GM23338 (cell line): ENCODE results near the gene ABO. TPM values are rescaled to one million over a fixed set of nuclear protein-coding genes. Genes with fewer than 3 reads are reported as not detected.
"Not testable (repeated sequence)": the region's sequence is repeated elsewhere in the genome, so short reads cannot be mapped to it uniquely, and the experiment has no call there.

Source experiments
- ATAC-seq: fragments of 200-7000 bp; cut with Tn5 transposase; 3 replicates; pipeline ENCODE4 v1.9.1; 2020
- DNase-seq: peaks from one replicate; pipeline ENCODE4 v3.0.0-alpha.2; 2015; ENCODE audit warnings: low spot score
- H2AFZ ChIP-seq: fragments of 200-600 bp; sonication (generic); 2 replicates; pipeline ENCODE4 v1.8.0; 2016; ENCODE audit warnings: antibody characterized with exemption, mild to moderate bottlenecking, moderate library complexity
- H3F3A ChIP-seq: fragments of 200-600 bp; sonication (generic); replicated peaks from 2 replicates; pipeline ENCODE4 v1.8.0; 2017; ENCODE audit warnings: antibody characterized with exemption, mixed run types, low read depth
- H3K27ac ChIP-seq: fragments of 200-600 bp; sonication (generic); 2 replicates; pipeline ENCODE4 v1.6.1; 2016; ENCODE audit warnings: low read depth
- H3K27me3 ChIP-seq: fragments of 200-600 bp; sonication (generic); 2 replicates; pipeline ENCODE4 v1.8.0; 2016; ENCODE audit warnings: mild to moderate bottlenecking, mixed run types, moderate library complexity; ENCODE audit not compliant: insufficient read depth
- H3K36me3 ChIP-seq: fragments of 200-600 bp; sonication (generic); 2 replicates; pipeline ENCODE4 v1.8.0; 2016; ENCODE audit warnings: mild to moderate bottlenecking; ENCODE audit not compliant: insufficient read depth
- H3K4me1 ChIP-seq: fragments of 200-600 bp; sonication (generic); 2 replicates; pipeline ENCODE4 v1.8.0; 2016; ENCODE audit warnings: mild to moderate bottlenecking, moderate library complexity; ENCODE audit not compliant: insufficient read depth
- H3K4me2 ChIP-seq: fragments of 200-600 bp; sonication (generic); 2 replicates; pipeline ENCODE4 v1.7.1; 2017; ENCODE audit warnings: mixed run types
- H3K4me3 ChIP-seq: fragments of 200-600 bp; sonication (generic); 2 replicates; pipeline ENCODE4 v1.6.1; 2016; ENCODE audit warnings: mixed run types
- H3K79me2 ChIP-seq: fragments of 200-600 bp; sonication (generic); replicated peaks from 2 replicates; pipeline ENCODE4 v1.8.0; 2017; ENCODE audit warnings: mild to moderate bottlenecking; ENCODE audit not compliant: insufficient read depth
- H3K9me2 ChIP-seq: fragments of 200-600 bp; sonication (generic); 2 replicates; pipeline ENCODE4 v1.8.0; 2017; ENCODE audit not compliant: insufficient read depth
- H4K20me1 ChIP-seq: fragments of 200-600 bp; sonication (generic); replicated peaks from 2 replicates; pipeline ENCODE4 v1.8.0; 2017; ENCODE audit warnings: mild to moderate bottlenecking; ENCODE audit not compliant: insufficient read depth
- H3K27ac Mint-ChIP-seq: 2 replicates; pipeline ENCODE4 v1.8.0; 2020; ENCODE audit warnings: inconsistent platforms, mild to moderate bottlenecking, moderate library complexity, mixed read lengths
- H3K27me3 Mint-ChIP-seq: 3 replicates; pipeline ENCODE4 v1.8.0; 2022; ENCODE audit warnings: low read depth, mild to moderate bottlenecking, moderate library complexity, mixed read lengths, inconsistent platforms; ENCODE audit not compliant: insufficient read depth, poor library complexity
- H3K36me3 Mint-ChIP-seq: 3 replicates; pipeline ENCODE4 v1.8.0; 2021; ENCODE audit warnings: low read depth, mild to moderate bottlenecking, inconsistent platforms, moderate library complexity, mixed read lengths
- H3K4me1 Mint-ChIP-seq: 3 replicates; pipeline ENCODE4 v1.8.0; 2020; ENCODE audit warnings: mild to moderate bottlenecking, inconsistent platforms, mixed read lengths
- H3K4me3 Mint-ChIP-seq: 3 replicates; pipeline ENCODE4 v1.8.0; 2021; ENCODE audit warnings: moderate library complexity, mild to moderate bottlenecking, inconsistent platforms, mixed read lengths
- H3K9me3 Mint-ChIP-seq: 3 replicates; pipeline ENCODE4 v1.8.0; 2020; ENCODE audit warnings: moderate library complexity, mild to moderate bottlenecking, inconsistent platforms, mixed read lengths
- CREB1 ChIP-seq: fragments of 250-450 bp; sonication (Bioruptor Pico); IDR thresholded peaks from 2 replicates; pipeline ENCODE4 v1.5.0; 2020; ENCODE audit warnings: low read depth, mild to moderate bottlenecking, moderate library complexity
- EZH2 ChIP-seq: fragments of 200-600 bp; sonication (generic); IDR thresholded peaks from one replicate; pipeline ENCODE4 v1.8.0; 2017; ENCODE audit warnings: antibody characterized with exemption, mild to moderate bottlenecking, low read depth; ENCODE audit not compliant: unreplicated experiment
- EZH2phosphoT487 ChIP-seq: fragments of 200-600 bp; sonication (generic); IDR thresholded peaks from one replicate; pipeline ENCODE4 v1.8.1; 2018; ENCODE audit warnings: antibody characterized with exemption; ENCODE audit not compliant: unreplicated experiment
- JUNB ChIP-seq: IDR thresholded peaks from one replicate; pipeline ENCODE4 v1.6.1; 2016; ENCODE audit warnings: antibody characterized with exemption; ENCODE audit not compliant: unreplicated experiment
- NANOG ChIP-seq: IDR thresholded peaks from 2 replicates; pipeline ENCODE4 v1.6.1; 2016; ENCODE audit warnings: antibody characterized with exemption, borderline replicate concordance
- POLR2AphosphoS5 ChIP-seq: IDR thresholded peaks from 2 replicates; pipeline ENCODE4 v1.6.1; 2016; ENCODE audit warnings: antibody characterized with exemption, low read depth
- STAT1 ChIP-seq: IDR thresholded peaks from one replicate; pipeline ENCODE4 v1.6.1; 2016; ENCODE audit warnings: antibody characterized with exemption; ENCODE audit not compliant: unreplicated experiment
- ZNF114 ChIP-seq: fragments of 250-450 bp; sonication (Bioruptor Pico); IDR thresholded peaks from 2 replicates; pipeline ENCODE4 v1.5.0; 2020; ENCODE audit warnings: mild to moderate bottlenecking, moderate library complexity
- ZNF331 ChIP-seq: fragments of 250-450 bp; sonication (Bioruptor Pico); IDR thresholded peaks from 2 replicates; pipeline ENCODE4 v1.5.0; 2020; ENCODE audit warnings: low read depth, mild to moderate bottlenecking, moderate library complexity
- polyA plus RNA-seq: library from polyadenylated mRNA; unstranded; fragments of >200 nt; fragmentation: Nextera tagmentation; extraction: Ambion mirVana; gene quantifications from 2 replicates; pipeline ENCODE4 v1.2.1, GENCODE V29; 2016
- total RNA-seq: library from RNA; depleted of rRNA; stranded (reverse); fragments of >200 nt; shearing (Covaris generic); gene quantifications from 2 replicates; pipeline ENCODE4 v1.2.3, GENCODE V29; 2014
- TF ChIP-seq, protein P1 (sequence below): fragments of 250-450 bp; sonication (Bioruptor Pico); IDR thresholded peaks from 2 replicates; pipeline ENCODE4 v1.5.0; 2020; ENCODE audit warnings: mild to moderate bottlenecking, moderate library complexity

The ABO gene
- total and polyA plus RNA-seq, 2 experiments from 2014 or later, result 0.28 to 0.34 TPM

- H3K4me2 ChIP-seq, DNase-seq, H3K4me3 Mint-ChIP-seq, H3K4me3 ChIP-seq, H2AFZ ChIP-seq, H3F3A ChIP-seq, H3K27me3 ChIP-seq, H3K9me3 Mint-ChIP-seq, H3K27ac ChIP-seq, H3K27ac Mint-ChIP-seq, H3K79me2 ChIP-seq, H3K36me3 Mint-ChIP-seq, H3K4me1 ChIP-seq, ATAC-seq, H3K36me3 ChIP-seq, H3K4me1 Mint-ChIP-seq, H3K9me2 ChIP-seq, H4K20me1 ChIP-seq: not testable (repeated sequence)
- peaks cover 26% of the 10 kb centered on the region for H3K27me3 Mint-ChIP-seq
These were observed 43.0 kb downstream of the ABO start for GRCh38 chr9:133231934-133232568.

GRCh38 chr9:133230514-133230913 is 44.5 kb downstream of the ABO start:
- not testable (repeated sequence) for H3K4me1 Mint-ChIP-seq, H3K4me3 Mint-ChIP-seq, H3K36me3 ChIP-seq, H3K36me3 Mint-ChIP-seq, H3K4me2 ChIP-seq, H3K27me3 ChIP-seq, H4K20me1 ChIP-seq, H3K27ac Mint-ChIP-seq, H3K4me3 ChIP-seq, H3K9me2 ChIP-seq, H3K79me2 ChIP-seq, H3K4me1 ChIP-seq, H3K27ac ChIP-seq, ATAC-seq, H2AFZ ChIP-seq, H3K9me3 Mint-ChIP-seq, DNase-seq, H3F3A ChIP-seq
- peaks cover 14% of the 10 kb centered on the region for H3K27me3 Mint-ChIP-seq

DNA sequence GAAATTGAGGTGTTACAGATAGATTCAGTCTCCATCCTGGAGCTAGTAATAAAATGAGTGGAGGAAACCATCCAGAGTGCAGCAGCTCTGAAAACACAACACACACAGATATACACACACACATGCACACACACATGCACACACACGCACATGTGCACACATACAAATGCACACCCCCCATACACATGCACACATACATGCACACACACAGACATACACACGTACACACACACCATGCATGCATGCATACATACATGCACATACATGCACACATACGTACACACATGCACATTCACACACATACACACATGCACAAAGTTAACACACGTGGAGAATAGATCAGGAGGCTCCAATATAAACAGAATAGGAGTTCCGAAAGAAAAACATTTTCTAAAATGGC is 44.9 kb downstream of the ABO start:
- Mint-ChIP-seq H3K27ac (no peak overlapping the region), H3K27me3 (peaks cover 14% of the 10 kb centered on the region), H3K9me3 (peaks cover 4% of the 10 kb centered on the region; the same call in 2 of the 3 replicates), H3K4me1 (no peaks in the 10 kb centered on the region), H3K36me3 (no peaks in the 10 kb centered on the region), H3K4me3 (no peak overlapping the region)
- no peaks in the 10 kb centered on the region for H3K4me1 ChIP-seq
- no peak overlapping the region for H2AFZ ChIP-seq
- no peaks in the 10 kb centered on the region for H3K9me2 ChIP-seq
- H3K79me2 ChIP-seq, result no peaks in the 10 kb centered on the region
- H3F3A ChIP-seq, result no peaks in the 10 kb centered on the region
- no peaks in the 10 kb centered on the region for H3K36me3 ChIP-seq
- H3K4me2 ChIP-seq, result no peak overlapping the region
- no peak for ATAC-seq
- DNase-seq, result no peak
- H4K20me1 ChIP-seq, result no peaks in the 10 kb centered on the region
- H3K4me3 ChIP-seq, result no peak overlapping the region
- H3K27me3 ChIP-seq, result no peaks in the 10 kb centered on the region
- H3K27ac ChIP-seq, result no peak overlapping the region
- TF ChIP-seq NANOG, result no peak
- no peak for TF ChIP-seq EZH2
- no peak for TF ChIP-seq JUNB
- TF ChIP-seq POLR2AphosphoS5, result no peak
- TF ChIP-seq, protein P1, sequence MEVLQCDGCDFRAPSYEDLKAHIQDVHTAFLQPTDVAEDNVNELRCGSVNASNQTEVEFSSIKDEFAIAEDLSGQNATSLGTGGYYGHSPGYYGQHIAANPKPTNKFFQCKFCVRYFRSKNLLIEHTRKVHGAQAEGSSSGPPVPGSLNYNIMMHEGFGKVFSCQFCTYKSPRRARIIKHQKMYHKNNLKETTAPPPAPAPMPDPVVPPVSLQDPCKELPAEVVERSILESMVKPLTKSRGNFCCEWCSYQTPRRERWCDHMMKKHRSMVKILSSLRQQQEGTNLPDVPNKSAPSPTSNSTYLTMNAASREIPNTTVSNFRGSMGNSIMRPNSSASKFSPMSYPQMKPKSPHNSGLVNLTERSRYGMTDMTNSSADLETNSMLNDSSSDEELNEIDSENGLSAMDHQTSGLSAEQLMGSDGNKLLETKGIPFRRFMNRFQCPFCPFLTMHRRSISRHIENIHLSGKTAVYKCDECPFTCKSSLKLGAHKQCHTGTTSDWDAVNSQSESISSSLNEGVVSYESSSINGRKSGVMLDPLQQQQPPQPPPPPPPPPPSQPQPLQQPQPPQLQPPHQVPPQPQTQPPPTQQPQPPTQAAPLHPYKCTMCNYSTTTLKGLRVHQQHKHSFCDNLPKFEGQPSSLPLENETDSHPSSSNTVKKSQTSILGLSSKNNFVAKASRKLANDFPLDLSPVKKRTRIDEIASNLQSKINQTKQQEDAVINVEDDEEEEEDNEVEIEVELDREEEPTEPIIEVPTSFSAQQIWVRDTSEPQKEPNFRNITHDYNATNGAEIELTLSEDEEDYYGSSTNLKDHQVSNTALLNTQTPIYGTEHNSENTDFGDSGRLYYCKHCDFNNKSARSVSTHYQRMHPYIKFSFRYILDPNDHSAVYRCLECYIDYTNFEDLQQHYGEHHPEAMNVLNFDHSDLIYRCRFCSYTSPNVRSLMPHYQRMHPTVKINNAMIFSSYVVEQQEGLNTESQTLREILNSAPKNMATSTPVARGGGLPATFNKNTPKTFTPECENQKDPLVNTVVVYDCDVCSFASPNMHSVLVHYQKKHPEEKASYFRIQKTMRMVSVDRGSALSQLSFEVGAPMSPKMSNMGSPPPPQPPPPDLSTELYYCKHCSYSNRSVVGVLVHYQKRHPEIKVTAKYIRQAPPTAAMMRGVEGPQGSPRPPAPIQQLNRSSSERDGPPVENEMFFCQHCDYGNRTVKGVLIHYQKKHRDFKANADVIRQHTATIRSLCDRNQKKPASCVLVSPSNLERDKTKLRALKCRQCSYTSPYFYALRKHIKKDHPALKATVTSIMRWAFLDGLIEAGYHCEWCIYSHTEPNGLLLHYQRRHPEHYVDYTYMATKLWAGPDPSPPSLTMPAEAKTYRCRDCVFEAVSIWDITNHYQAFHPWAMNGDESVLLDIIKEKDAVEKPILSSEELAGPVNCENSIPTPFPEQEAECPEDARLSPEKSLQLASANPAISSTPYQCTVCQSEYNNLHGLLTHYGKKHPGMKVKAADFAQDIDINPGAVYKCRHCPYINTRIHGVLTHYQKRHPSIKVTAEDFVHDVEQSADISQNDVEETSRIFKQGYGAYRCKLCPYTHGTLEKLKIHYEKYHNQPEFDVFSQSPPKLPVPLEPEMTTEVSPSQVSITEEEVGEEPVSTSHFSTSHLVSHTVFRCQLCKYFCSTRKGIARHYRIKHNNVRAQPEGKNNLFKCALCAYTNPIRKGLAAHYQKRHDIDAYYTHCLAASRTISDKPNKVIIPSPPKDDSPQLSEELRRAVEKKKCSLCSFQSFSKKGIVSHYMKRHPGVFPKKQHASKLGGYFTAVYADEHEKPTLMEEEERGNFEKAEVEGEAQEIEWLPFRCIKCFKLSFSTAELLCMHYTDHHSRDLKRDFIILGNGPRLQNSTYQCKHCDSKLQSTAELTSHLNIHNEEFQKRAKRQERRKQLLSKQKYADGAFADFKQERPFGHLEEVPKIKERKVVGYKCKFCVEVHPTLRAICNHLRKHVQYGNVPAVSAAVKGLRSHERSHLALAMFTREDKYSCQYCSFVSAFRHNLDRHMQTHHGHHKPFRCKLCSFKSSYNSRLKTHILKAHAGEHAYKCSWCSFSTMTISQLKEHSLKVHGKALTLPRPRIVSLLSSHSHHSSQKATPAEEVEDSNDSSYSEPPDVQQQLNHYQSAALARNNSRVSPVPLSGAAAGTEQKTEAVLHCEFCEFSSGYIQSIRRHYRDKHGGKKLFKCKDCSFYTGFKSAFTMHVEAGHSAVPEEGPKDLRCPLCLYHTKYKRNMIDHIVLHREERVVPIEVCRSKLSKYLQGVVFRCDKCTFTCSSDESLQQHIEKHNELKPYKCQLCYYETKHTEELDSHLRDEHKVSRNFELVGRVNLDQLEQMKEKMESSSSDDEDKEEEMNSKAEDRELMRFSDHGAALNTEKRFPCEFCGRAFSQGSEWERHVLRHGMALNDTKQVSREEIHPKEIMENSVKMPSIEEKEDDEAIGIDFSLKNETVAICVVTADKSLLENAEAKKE (CRISPR knock-in tag), result no peak
- TF ChIP-seq EZH2phosphoT487, result no peak
- no peak for TF ChIP-seq ZNF331 (CRISPR knock-in tag)
- no peak for TF ChIP-seq CREB1 (CRISPR knock-in tag)
- TF ChIP-seq STAT1, result no peak
- TF ChIP-seq ZNF114 (CRISPR knock-in tag), result no peak
